ENCODE measurements around the gene NNT.
"Not testable (repeated sequence)": the region's sequence is repeated elsewhere in the genome, so short reads cannot be mapped to it uniquely, and the experiment has no call there.

The NNT gene

DNA sequence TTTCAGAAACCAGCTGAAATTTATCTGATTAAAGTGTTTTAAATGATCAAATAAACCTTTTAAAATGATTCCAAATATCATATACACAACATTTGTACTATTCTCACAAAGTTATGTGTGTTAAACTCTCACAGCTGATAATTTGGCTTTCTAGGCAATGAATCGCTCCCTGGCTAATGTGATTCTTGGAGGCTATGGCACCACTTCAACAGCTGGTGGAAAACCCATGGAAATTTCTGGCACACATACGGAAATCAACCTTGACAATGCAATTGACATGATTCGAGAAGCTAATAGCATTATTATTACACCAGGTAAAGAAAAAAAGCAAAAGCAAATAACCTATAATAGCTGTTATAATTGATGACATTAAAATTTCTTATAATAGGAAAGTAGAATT is 72.4 kb downstream of the NNT start:
- FAIRE-seq: no peak

DNA sequence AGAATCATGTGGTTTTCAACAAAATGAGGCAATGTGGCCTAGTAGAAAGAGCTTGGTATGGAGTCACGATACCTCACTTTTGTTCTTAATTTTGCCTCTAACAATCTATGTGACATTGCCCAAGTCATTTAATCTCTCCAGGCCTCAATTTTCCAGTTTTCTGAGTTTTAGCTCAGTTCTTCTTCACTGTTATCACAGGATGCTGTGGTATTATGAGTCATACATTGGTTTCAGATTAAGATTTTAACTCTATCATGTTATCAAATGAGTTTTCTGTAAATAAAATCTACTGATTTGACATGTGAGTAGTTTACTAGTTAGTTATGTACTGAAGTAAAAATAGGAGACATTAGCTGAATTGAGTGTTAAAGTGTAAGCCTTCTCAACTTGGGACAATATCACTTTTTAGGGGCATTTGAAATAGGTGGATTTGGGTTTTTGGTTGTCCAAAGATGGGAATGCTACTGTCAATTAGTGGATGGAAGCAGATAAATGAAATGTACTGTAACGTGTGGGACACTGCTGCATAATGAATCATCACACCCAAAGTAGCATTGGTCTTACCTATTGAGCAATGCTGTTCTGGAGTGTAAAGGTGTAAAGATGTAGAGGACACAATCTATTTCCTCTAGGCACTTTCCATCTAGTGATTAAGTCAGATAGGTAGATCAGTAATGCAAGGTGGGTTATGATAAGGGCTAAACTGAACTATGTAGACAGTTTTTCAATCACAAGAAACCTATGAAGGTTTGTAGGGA is 73.3 kb downstream of the NNT start:
- FAIRE-seq: no peak

DNA sequence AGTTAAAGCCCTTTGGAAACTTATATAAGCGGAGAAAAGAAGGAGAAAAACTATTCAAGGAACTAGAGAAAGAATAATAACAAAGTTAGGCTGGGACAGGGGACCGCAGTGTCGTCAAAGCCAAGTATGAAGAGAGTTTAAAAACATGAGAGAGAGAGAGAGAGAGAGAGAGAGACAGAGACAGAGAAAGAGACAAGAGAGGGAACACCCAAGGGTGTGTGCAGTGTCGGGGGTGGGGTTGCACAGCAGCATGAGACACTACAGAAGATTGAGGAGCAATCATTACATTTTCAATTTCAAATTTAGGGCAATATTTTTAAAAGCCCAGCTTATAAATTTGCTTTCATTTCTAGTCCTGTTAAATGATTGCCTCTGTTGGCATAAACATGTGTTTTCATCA is 74.3 kb downstream of the NNT start:
- FAIRE-seq: no peak

DNA sequence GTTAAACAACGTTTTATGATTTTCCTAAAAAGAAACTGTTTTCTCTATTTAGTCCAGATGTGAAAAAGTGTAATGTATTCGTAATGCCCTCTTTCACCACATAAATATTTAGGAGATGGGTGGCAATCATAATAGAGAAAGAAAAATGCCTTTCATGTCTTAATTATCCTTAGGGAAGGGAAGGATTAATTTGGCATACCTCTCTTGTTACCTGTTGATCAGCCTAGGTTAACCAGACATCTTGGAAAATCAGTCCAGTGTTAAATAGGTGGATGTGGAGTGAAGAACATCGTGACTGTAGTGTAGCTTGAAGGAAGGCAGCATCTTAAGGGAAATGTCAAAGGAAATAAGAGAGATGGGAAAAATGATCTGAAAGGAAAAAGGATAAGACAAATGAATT is 76.2 kb downstream of the NNT start:
- FAIRE-seq: no peak

DNA sequence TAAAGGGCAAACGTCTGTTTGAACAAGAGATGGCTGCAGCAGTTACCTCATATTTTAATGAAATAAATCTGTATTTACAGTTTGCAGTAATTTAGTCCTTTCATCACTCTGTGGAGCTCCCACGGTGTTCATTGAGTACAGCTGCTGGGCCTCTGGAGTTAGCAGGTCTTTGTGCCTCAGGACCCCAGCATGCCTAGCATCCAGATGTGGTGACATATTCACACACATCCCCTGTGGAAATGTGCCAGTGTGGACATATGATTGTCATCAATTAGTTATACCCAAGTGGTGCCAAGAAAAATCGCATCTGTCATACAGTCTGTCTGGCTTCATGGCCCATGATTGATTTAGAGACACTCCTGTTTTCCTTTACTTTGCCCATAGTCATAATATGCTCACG is 77.3 kb downstream of the NNT start:
- FAIRE-seq: no peak

DNA sequence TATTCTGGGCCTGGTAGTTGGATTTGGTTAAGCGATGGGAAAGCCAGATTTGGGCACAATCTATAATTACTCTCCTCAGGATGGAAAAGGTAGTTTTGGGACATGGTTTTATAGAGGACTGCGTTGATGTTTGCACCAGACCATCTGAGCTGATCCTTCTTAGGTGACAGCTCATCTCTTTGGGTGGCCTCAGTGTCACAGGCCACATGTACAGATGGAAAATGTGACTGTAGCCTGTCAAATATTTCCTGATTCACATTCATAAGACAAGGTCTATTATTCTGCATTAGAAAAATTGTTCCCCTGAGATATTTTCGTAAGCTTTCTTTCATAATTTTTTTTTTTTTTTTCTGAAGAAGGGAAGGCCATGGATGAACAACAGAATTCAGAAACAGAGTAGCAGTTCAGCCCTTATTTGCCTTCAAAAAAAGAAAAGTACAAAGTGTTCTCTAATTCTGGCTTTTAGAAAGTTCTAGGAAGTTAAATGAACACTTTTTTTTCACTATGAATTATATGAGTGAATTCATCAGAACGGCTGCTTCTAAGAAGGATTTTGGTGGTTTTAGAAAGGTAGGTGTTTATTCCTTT is 81.0 kb downstream of the NNT start:
- no peak for FAIRE-seq

DNA sequence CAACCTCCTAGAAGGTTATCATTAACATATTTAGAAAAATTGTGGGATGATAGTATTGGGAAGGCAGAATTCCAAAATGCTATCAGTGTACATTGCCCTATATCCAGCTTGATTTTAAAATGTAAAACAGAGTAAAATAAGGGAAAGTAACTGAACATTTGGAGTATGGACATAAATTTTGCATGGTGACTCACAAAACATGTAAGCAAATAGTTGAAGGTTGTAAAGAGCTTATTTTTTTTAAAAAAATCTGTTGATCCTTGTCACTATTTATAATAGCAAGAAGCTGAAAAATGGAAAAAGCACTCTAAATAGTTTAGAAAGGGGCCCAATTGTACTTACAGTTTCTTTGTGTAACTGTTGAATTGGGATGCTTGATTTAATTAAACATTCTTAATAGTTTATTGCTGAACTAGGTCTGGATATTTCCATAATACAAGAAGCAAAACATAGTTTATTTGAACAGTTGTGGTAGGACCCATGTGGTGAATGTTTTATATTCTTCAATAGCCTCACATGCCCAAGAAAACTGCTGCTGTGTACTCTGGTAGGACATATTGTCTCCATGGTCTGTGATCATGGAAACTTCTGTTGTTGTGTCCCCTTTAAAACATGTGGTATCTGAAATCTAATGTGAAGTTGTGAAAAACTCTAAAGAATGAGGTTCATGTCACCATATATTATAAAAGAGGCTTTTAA is 82.4 kb downstream of the NNT start:
- FAIRE-seq: no peak

DNA sequence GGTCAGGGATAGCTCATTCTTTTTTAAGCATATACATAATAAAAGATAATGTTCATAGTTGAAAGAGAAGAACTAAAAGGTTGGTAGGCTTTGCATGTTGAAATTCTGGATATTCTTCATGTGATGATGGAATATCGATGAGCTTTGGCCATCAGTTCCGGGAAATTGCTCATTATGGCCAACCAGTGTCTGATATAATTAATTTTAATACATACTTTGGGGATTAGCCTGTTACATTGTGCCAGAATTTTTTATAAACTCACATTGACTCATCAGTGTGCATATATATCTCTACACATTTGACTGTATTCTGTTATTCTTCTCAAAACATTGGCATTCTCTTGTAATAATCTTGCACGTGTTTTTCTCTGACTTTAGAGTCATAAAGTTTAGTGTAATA is 84.3 kb downstream of the NNT start:
- FAIRE-seq: no peak

DNA sequence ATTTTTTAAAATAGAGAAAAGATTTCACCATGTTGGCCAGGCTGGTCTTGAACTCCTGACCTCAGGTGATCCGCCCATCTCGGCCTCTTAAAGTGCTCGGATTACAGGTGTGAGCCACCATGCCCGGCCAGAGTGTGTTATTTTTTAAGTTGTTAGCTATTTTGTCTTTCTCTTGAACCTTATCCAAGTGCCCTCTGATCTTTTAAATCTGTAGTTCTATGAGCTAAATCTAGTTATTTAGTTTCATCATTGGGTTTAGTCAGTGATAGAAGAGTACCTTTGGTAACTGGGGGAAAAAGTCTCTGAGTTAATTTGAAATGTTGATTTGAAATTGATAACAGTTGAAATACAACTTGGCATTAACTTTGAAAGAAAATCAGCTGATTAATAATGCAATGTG is 88.3 kb downstream of the NNT start:
- FAIRE-seq: no peak

DNA sequence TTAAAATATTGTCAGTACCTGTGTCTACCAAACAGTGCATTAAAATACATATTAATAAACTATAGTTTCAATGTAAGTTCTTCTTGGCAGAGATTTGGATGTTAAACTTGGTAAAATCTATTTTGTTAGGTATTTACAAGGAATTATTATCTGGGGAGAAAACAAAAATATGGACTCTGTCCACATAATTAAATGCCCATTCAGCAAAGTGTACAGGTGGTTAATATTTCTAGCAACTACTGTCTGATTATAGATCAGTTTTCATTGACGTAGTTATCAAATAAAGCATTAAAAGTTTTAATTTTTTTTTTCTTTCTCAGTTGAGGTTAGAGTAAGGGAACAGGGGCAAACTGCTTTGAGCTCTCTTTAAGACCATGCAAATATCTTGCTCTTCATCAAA is 88.9 kb downstream of the NNT start:
- FAIRE-seq: no peak

DNA sequence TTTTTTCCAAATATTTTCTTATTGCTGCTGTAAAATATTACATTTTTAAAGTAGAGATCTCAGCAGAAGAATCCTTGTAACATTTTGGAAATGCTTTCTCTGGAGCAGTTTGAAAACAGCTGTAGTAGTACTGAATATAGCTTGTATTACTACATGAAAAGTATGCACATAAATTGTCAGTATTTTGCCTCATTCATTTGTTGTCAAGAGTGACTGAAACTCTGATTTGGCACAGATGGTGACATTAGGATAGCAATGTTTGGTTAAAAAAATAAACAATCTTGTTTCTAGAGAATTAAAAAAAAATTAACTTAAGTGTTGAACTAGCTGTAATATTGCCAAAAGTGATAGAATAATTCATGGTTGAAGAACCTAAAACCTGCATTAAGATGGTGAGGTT is 90.4 kb downstream of the NNT start:
- no peak for FAIRE-seq

DNA sequence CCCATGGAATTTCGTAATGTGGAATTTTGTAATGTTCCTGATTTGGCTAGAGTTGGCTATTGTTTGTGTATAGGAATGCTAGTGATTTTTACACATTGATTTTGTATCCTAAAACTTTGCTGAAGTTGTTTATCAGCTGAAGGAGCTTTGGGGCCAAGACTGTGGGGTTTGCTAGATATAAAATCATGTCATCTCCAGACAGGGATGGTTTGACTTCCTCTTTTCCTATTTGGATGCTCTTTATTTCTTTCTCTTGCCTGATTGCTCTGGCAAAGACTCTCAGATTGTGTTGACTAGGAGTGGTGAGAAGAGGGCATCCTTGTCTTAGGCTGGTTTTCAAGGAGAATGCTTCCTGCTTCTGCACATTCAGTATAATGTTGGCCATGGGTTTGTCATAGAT is 91.0 kb downstream of the NNT start:
- FAIRE-seq: no peak

DNA sequence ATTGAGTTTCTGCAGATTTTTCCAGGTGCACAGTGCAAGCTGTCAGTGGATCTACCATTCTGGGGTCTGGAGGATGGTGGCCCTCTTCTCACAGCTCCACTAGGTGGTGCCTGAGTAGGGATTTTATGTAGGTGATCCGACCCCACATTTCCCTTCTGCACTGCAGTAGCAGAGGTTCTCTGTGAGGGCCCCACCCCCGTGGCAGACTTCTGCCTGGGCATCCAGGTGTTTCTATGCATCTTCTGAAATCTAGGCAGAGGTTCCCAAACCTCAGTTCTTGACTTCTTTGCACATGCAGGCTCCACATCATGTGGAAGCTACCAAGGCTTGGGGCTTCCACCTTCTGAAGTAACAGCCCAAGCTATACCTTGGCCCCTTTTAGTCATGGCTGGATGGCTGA is 93.5 kb downstream of the NNT start:
- FAIRE-seq: not testable (repeated sequence)

DNA sequence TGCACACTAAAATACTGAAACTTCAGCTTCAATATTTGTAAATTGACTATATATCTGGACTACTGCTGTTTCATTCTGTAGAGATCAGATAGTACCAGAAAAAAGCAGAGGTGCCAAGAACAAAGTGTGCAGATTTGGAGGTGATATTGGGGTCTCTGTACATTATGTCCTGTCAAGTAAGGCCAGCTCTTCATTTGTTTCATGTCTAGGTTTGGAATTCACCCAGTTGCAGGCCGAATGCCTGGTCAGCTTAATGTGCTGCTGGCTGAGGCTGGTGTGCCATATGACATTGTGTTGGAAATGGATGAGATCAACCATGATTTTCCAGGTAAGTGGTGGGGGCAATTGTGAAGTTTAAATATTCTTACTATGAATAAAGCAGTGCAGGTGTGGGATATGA is 96.9 kb downstream of the NNT start:
- no peak for FAIRE-seq

DNA sequence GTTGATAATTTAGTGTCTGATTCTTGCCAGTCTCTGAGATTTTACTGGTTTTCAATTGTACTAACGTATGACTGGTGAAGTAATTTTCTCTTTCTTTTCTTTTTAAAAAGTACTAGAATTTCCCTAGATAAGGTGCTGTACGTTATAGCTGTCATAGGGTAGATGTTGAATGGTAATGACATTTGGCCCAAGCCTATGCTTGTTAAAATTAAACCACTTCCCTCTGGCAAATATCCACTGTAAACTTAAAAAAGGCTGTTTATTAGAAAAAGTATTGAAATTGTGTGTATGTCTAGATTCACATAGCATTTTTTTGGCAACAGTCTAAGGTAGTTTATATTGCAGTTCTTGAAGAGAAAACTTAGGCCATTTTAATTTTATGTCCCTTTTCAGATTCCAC is 97.6 kb downstream of the NNT start:
- FAIRE-seq: no peak

DNA sequence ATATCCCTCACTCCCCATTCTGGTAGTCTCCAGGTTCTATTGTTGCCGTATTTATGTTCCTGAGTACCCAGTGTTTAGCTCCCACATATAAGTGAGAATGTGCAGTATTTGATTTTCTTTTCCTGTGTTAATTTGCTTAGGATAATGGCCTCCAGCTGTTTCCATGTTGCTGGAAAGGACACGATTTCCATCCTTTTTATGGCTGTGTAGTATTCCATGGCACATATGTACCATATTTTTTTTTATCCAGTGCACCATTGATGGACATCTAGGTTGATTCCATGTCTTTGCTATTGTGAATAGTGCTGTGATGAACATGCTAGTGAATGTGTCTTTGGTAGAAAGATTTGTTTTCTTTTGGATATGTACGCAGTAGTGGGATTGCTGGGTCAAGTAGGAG is 98.2 kb downstream of the NNT start:
- no peak for FAIRE-seq

DNA sequence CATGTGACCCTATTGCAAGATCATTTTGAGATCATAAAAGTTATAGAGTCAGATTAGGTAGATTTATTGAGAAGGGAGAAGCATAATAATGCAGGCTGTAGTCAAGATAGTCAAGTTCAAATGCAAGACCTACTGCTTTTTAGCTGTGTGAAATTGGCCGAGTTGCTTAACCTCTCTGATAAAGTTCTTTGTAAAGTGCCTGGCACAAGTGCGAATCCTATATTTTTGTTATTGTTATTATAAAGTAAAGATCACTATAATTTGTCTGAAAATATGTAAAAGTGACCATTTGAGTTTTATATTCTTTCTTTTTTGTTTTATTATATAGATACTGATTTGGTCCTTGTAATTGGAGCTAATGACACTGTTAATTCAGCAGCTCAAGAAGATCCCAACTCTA is 99.3 kb downstream of the NNT start:
- no peak for FAIRE-seq

DNA sequence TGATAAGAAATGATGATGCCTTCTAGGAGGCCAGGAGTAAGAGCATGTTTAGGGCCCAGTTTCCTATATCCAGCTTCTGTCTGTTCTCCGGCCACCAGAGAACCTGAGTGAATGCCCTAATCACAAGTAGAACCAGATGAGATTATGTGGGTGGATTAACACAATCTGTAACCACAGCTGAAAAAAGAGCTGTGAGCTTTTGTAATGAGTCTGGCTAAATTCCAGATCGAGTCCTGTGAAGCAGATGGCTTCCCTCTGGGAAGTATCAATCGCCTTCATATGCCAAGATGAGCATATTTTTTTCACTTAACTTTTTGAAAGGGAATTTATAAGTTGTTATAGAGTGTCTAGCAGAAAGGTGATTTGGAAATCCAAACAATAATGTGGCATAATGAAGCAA is 99.8 kb downstream of the NNT start:
- no peak for FAIRE-seq

DNA sequence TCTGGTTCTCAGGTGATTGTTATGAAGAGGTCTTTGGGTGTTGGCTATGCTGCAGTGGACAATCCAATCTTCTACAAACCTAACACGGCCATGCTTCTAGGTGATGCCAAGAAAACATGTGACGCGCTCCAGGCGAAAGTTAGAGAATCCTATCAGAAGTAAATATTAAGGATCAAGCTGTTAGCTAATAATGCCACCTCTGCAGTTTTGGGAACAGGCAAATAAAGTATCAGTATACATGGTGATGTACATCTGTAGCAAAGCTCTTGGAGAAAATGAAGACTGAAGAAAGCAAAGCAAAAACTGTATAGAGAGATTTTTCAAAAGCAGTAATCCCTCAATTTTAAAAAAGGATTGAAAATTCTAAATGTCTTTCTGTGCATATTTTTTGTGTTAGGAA is 101.3 kb downstream of the NNT start:
- FAIRE-seq: no peak

DNA sequence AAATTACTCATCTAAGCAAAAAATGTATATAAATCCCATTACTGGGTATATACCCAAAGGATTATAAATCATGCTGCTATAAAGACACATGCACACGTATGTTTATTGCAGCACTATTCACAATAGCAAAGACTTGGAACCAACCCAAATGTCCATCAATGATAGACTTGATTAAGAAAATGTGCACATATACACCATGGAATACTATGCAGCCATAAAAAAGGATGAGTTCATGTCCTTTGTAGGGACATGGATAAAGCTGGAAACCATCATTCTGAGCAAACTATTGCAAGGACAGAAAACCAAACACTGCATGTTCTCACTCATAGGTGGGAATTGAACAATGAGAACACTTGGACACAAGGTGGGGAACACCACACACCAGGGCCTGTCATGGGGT is 103.6 kb downstream of the NNT start:
- not testable (repeated sequence) for FAIRE-seq

DNA sequence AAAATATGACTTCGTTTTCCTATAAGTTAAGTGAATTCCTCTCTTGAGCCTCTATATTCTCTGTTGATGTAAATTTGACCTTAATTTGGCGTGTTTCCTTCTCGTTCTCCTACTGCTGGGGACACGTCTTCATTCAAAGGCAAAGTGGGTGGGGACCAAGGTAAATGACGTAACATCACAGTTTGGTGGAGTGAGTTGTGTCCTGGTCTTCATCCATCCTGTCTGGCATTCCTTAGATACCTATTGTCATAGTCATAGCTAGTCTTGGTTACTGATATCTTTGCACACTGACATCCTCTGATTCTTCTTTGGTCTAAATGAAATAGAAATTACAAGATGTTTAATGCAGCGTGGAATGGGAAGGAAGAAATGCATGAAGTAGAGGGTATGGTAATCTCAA is 108.5 kb downstream of the NNT start:
- no peak for FAIRE-seq

DNA sequence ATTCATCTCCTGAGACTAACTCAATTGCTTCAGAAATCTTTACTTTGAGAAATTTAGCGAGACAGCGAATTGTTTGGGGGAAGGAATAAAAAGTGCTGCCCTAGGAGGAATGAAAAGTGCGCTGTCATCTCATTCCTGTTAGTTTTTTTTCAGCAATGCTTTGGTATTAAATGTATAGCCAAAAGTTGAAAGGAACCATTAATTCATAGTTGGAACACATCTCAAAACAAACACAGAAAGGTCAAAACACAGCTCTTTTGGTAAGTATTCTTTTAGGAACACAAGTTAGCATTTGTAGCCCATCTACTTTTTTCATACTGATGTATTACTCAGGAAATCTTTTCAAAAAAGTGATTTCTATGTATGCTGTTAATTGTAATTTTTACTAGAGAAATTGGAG is 109.1 kb downstream of the NNT start:
- FAIRE-seq: no peak

DNA sequence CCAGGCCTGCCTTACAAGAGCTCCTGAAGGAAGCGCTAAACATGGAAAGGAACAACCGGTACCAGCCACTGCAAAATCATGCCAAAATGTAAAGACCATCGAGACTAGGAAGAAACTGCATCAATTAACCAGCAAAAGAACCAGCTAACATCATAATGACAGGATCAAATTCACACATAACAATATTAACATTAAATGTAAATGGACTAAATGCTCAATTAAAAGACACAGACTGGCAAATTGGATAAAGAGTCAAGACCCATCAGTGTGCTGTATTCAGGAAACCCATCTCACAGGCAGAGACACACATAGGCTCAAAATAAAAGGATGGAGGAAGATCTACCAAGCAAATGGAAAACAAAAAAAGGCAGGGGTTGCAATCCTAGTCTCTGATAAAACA is 116.8 kb downstream of the NNT start:
- FAIRE-seq: not testable (repeated sequence)

DNA sequence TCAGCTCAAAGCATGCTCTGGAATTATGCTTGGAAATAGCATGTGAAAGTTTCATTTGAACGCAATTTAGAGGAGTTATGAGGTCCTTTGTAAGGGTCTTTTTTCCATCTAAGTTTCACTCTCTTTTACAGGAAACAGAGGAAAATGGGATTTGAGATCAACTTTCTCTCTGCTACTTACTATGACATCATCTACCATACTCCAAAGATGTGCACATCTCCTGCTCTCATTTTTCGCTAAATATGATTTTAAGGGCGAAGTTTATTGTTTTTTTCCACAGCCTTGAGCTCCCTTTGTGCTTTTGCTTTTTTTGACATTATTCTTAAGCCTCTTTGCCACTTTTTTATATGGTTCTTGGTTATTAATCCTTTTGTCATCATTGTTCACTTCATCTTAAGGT is 125.6 kb downstream of the NNT start:
- no peak for FAIRE-seq

All from G401.6 (cell line).